ENCODE measurements around the gene CDHR2. TPM values are rescaled to one million over a fixed set of nuclear protein-coding genes. Genes with fewer than 3 reads are reported as not detected.

Gene CDHR2
- total RNA-seq, 1 donor from 2014 or later = 0.45 TPM

GRCh38 chr5:176508603-176509002 lies 40.5 kb upstream of the CDHR2 start:
- H3K4me3 Mint-ChIP-seq = no peak overlapping the region
- no peaks in the 10 kb centered on the region for H3K9me3 Mint-ChIP-seq
- no peak overlapping the region for H3K27ac Mint-ChIP-seq
- peaks cover 37% of the 10 kb centered on the region for H3K36me3 Mint-ChIP-seq
- DNase-seq (ENCODE audit: low spot score in 2 of 2, unreplicated experiment in 2 of 2) = no peak
- no peaks in the 10 kb centered on the region for H3K4me1 Mint-ChIP-seq
- no peaks in the 10 kb centered on the region for H3K27me3 Mint-ChIP-seq (ENCODE audit: low read depth)
- TF ChIP-seq, protein P1, sequence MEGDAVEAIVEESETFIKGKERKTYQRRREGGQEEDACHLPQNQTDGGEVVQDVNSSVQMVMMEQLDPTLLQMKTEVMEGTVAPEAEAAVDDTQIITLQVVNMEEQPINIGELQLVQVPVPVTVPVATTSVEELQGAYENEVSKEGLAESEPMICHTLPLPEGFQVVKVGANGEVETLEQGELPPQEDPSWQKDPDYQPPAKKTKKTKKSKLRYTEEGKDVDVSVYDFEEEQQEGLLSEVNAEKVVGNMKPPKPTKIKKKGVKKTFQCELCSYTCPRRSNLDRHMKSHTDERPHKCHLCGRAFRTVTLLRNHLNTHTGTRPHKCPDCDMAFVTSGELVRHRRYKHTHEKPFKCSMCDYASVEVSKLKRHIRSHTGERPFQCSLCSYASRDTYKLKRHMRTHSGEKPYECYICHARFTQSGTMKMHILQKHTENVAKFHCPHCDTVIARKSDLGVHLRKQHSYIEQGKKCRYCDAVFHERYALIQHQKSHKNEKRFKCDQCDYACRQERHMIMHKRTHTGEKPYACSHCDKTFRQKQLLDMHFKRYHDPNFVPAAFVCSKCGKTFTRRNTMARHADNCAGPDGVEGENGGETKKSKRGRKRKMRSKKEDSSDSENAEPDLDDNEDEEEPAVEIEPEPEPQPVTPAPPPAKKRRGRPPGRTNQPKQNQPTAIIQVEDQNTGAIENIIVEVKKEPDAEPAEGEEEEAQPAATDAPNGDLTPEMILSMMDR (IDR thresholded peaks at IDR 0.05; ENCODE audit: unreplicated experiment) = no peak

GRCh38 chr5:176513788-176514187 lies 35.4 kb upstream of the CDHR2 start:
- DNase-seq (ENCODE audit: low spot score in 2 of 2, unreplicated experiment in 2 of 2) = no peak
- Mint-ChIP-seq H3K4me1 (no peaks in the 10 kb centered on the region), H3K27me3 (ENCODE audit: low read depth) (no peaks in the 10 kb centered on the region), H3K4me3 (no peak overlapping the region), H3K36me3 (peaks cover 4% of the 10 kb centered on the region), H3K27ac (no peak overlapping the region), H3K9me3 (no peaks in the 10 kb centered on the region)
- TF ChIP-seq, protein P1 (IDR thresholded peaks at IDR 0.05; ENCODE audit: unreplicated experiment) = no peak

- H3K4me3 Mint-ChIP-seq = no peak overlapping the region
- peaks cover 2% of the 10 kb centered on the region for H3K36me3 Mint-ChIP-seq
- no peaks in the 10 kb centered on the region for H3K9me3 Mint-ChIP-seq
- no peak overlapping the region for H3K27ac Mint-ChIP-seq
- no peaks in the 10 kb centered on the region for H3K4me1 Mint-ChIP-seq
- TF ChIP-seq, protein P1 (IDR thresholded peaks at IDR 0.05; ENCODE audit: unreplicated experiment) = no peak
- no peaks in the 10 kb centered on the region for H3K27me3 Mint-ChIP-seq (ENCODE audit: low read depth)
- DNase-seq (ENCODE audit: low spot score in 2 of 2, unreplicated experiment in 2 of 2) = no peak
Observed at GRCh38 chr5:176514244-176514950, 34.7 kb upstream of the CDHR2 start.

DNA sequence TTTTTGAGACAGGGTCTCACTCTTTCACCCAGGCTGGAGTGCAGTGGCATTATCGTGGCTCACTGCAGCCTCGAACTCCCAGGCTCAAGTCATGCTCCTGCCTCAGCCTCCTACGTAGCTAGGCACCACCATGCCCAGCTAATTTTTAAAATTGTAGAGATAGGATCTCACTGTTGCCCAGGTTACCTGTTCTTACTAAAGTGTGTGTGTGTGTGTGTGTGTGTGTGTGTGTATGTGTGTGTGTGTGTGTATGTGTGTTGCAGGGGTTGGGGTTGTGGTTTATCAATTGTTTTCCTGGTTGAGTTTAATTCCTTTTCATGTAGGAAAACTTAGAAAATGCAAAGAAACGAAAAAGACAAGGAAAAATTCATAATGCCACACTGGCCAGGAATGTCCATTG lies 33.7 kb upstream of the CDHR2 start:
- no peaks in the 10 kb centered on the region for H3K4me1 Mint-ChIP-seq
- H3K27me3 Mint-ChIP-seq (ENCODE audit: low read depth) = no peaks in the 10 kb centered on the region
- no peak for DNase-seq (ENCODE audit: low spot score in 2 of 2, unreplicated experiment in 2 of 2)
- H3K4me3 Mint-ChIP-seq = no peak overlapping the region
- TF ChIP-seq, protein P1 (IDR thresholded peaks at IDR 0.05; ENCODE audit: unreplicated experiment) = no peak
- H3K36me3 Mint-ChIP-seq = no peaks in the 10 kb centered on the region
- H3K27ac Mint-ChIP-seq = no peak overlapping the region
- no peaks in the 10 kb centered on the region for H3K9me3 Mint-ChIP-seq

DNA sequence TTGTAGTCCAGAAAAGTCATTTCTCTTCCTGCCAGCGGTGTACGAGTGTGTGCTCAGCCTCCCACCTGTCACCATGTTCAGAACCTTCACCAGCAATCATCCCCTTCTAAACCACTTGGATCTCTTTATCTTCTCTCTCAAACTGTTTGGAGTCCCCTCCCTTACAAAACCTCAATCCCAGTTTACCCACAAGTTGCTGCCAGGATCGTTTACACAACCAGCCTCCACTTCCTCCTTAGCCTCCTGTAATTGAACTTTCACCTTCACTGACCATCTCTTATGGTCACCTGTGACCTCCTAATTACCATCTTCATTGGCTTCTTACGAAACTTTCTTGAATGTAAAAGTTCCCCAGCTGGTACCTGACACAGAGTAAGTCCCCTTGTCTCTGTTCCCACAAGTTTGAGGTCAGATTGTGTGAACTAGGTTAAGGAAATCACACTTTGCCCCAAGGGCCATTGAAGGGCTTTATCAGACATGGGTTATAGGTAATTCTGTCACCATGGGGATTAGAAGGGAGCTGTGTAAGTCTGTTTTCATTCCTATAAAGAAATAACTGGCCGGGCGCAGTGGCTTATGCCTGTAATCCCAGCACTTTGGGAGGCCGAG lies 32.0 kb upstream of the CDHR2 start:
- H3K36me3 Mint-ChIP-seq = no peaks in the 10 kb centered on the region
- no peak overlapping the region for H3K4me3 Mint-ChIP-seq
- H3K27me3 Mint-ChIP-seq (ENCODE audit: low read depth) = no peaks in the 10 kb centered on the region
- no peak overlapping the region for H3K27ac Mint-ChIP-seq
- no peak for DNase-seq (ENCODE audit: low spot score in 2 of 2, unreplicated experiment in 2 of 2)
- no peaks in the 10 kb centered on the region for H3K9me3 Mint-ChIP-seq
- no peaks in the 10 kb centered on the region for H3K4me1 Mint-ChIP-seq
- TF ChIP-seq, protein P1 (IDR thresholded peaks at IDR 0.05; ENCODE audit: unreplicated experiment) = no peak

Measured in mesothelial cell of epicardium (in vitro differentiated cells).